ENCODE data around the gene NFYC. TPM values are rescaled to one million over a fixed set of nuclear protein-coding genes. Genes with fewer than 3 reads are reported as not detected.

The NFYC gene
- total RNA-seq, 1 experiment from 2014 or later = 46.5 TPM

- Mint-ChIP-seq H3K36me3 (peaks cover 24% of the 10 kb centered on the region), H3K4me1 (peaks cover 36% of the 10 kb centered on the region), H3K27ac (no peak overlapping the region), H3K9me3 (no peaks in the 10 kb centered on the region), H3K4me3 (no peak overlapping the region), H3K27me3 (ENCODE audit: low read depth) (no peaks in the 10 kb centered on the region)
- no peak for DNase-seq (ENCODE audit: low spot score)
- TF ChIP-seq HMGXB4 (CRISPR knock-in tag; IDR thresholded peaks at IDR 0.05) = no peak
- TF ChIP-seq ZNF317 (CRISPR knock-in tag; IDR thresholded peaks at IDR 0.05; ENCODE audit: borderline replicate concordance, low read depth) = no peak
- TF ChIP-seq CTCF (IDR thresholded peaks at IDR 0.05) = no peak
- no peak for TF ChIP-seq ZNF425 (CRISPR knock-in tag; conservative IDR thresholded peaks at IDR 0.05)
- TF ChIP-seq CREM (CRISPR knock-in tag; IDR thresholded peaks at IDR 0.05) = no peak
- no peak for TF ChIP-seq ZNF532 (CRISPR knock-in tag; IDR thresholded peaks at IDR 0.05; ENCODE audit: borderline replicate concordance)
- TF ChIP-seq PRRX2 (CRISPR knock-in tag; IDR thresholded peaks at IDR 0.05) = no peak
- no peak for TF ChIP-seq AFF4 (CRISPR knock-in tag; IDR thresholded peaks at IDR 0.05; ENCODE audit: borderline replicate concordance)
- ChIA-PET POLR2A (no interaction called here), CTCF (no interaction called here)
- no peak for ATAC-seq
These were observed 43.6 kb downstream of the NFYC start for GRCh38 chr1:40734882-40735628.

GRCh38 chr1:40736085-40736531 is 44.6 kb downstream of the NFYC start:
- H3K9me3 Mint-ChIP-seq = no peaks in the 10 kb centered on the region
- DNase-seq (ENCODE audit: low spot score) (no peak), ATAC-seq (0 out of 2 replicates have a peak, but pooled peaks have one; percentile 44)
- CTCF ChIA-PET = interaction anchor here (0.7 kb wide), 1 partner anchor 123 kb away, joined by 3 read pairs; no protein-coding TSS in a partner anchor
- TF ChIP-seq USF2 (CRISPR knock-in tag; IDR thresholded peaks at IDR 0.05) (peak; percentile 72), IRF1 (CRISPR knock-in tag; IDR thresholded peaks at IDR 0.05) (no peak), OVOL2 (CRISPR knock-in tag; IDR thresholded peaks at IDR 0.05; ENCODE audit: borderline replicate concordance) (no peak)
- H3K4me3 Mint-ChIP-seq = no peak overlapping the region
- POLR2A ChIA-PET = no interaction called here
- H3K27ac Mint-ChIP-seq = peak overlapping the region; percentile 75; the same call in 1 of the 2 replicates
- peaks cover 27% of the 10 kb centered on the region for H3K4me1 Mint-ChIP-seq
- no peaks in the 10 kb centered on the region for H3K27me3 Mint-ChIP-seq (ENCODE audit: low read depth)
- H3K36me3 Mint-ChIP-seq = peaks cover 25% of the 10 kb centered on the region
